Spleen (tissue), 11 donors: Measurements from ENCODE around the gene RTL10. TPM values are rescaled to one million over a fixed set of nuclear protein-coding genes. Genes with fewer than 3 reads are reported as not detected.

Experiments used
- DNase-seq: peaks from one replicate; pipeline ENCODE4 v3.0.0-alpha.2; 2020
- H3K27ac ChIP-seq, 8 donors: fragments of 200-600 bp; sonication (generic) in 7 of 8; 1 replicate in 4 of 8; 2 replicates in 4 of 8; pipeline versions ENCODE4 v1.5.0 to v1.8.0; 2016 to 2021; ENCODE audit warnings: inconsistent platforms in 4 of 8, mild to moderate bottlenecking in 4 of 8, moderate library complexity in 1 of 8
- H3K27me3 ChIP-seq, 7 donors: fragments of 200-600 bp; sonication (generic) in 6 of 7; replicated peaks in 1 of 7; 1 replicate in 4 of 7; 2 replicates in 3 of 7; pipeline versions ENCODE4 v1.5.0 to v1.8.0; 2016 to 2021; ENCODE audit warnings: inconsistent platforms in 3 of 7, mild to moderate bottlenecking in 1 of 7
- H3K36me3 ChIP-seq, 6 donors: fragments of 200-600 bp; sonication (generic) in 5 of 6; 1 replicate in 4 of 6; 2 replicates in 2 of 6; pipeline versions ENCODE4 v1.5.0 to v1.8.0; 2016 to 2021; ENCODE audit warnings: inconsistent platforms in 2 of 6
- H3K4me1 ChIP-seq, 6 donors: fragments of 200-600 bp; sonication (generic) in 5 of 6; 1 replicate in 3 of 6; 2 replicates in 3 of 6; pipeline versions ENCODE4 v1.5.0 to v1.8.0; 2016 to 2021; ENCODE audit warnings: inconsistent platforms in 3 of 6
- H3K4me3 ChIP-seq, 8 donors: fragments of 200-600 bp; sonication (generic) in 7 of 8; 1 replicate in 4 of 8; 2 replicates in 4 of 8; pipeline versions ENCODE4 v1.5.0 to v1.8.0; 2016 to 2021; ENCODE audit warnings: inconsistent platforms in 4 of 8, mild to moderate bottlenecking in 4 of 8, moderate library complexity in 2 of 8
- H3K9me3 ChIP-seq, 8 donors: fragments of 200-600 bp; sonication (generic) in 7 of 8; 1 replicate in 4 of 8; 2 replicates in 4 of 8; pipeline versions ENCODE4 v1.5.0 to v1.8.0; 2016 to 2021; ENCODE audit warnings: inconsistent platforms in 4 of 8
- POLR2A ChIP-seq, 3 donors: fragments of 450-650 bp; IDR thresholded peaks; one replicate each; pipeline ENCODE4 v1.5.1; 2017; ENCODE audit warnings: antibody characterized with exemption in 3 of 3, mild to moderate bottlenecking in 1 of 3
- POLR2AphosphoS5 ChIP-seq, 3 donors: sonication (generic); formaldehyde crosslinking; IDR thresholded peaks; one replicate each; pipeline ENCODE4 v1.5.1; 2017; ENCODE audit warnings: antibody characterized with exemption in 3 of 3
- WGBS, 5 donors: extraction: QIAGEN DNeasy Blood & Tissue Kit in 3 of 5; methylation state at CpG; one replicate each; pipeline versions ENCODE4 v1.1.5 to v1.1.7; 2013 to 2018; 5-methylcytosine and 5-hydroxymethylcytosine counted together
- intact Hi-C: fragments of 100-400 bp; cut with DNase I; formaldehyde crosslinking; loops from one replicate; pipeline ENCODE4 v1.15.0; 2023; ENCODE audit warnings: low total_unique reads
- polyA plus RNA-seq, 3 donors: library from polyadenylated mRNA; stranded (reverse); fragments of 200-250 nt; gene quantifications; one replicate each; pipeline ENCODE4 v1.2.1, GENCODE V29; 2013
- total RNA-seq, 7 donors: library from RNA; depleted of rRNA in 3 of 7; stranded (reverse); fragments of >200 nt in 3 of 7; fragmentation: NEBNext Ultra II Directional in 4 of 7; extraction: Animal tissue kit (Norgen Biotek cat#: 25700) in 4 of 7; gene quantifications; one replicate each; pipeline versions ENCODE4 v1.1.0 to v1.2.1, GENCODE V29; 2016 to 2021
- TF ChIP-seq, protein P1 (sequence below), 11 experiments: fragments of 200-600 bp in 7 of 11; fragments of 450-650 bp in 4 of 11; sonication (generic) in 4 of 11; IDR thresholded peaks in 8 of 11; conservative IDR thresholded peaks in 3 of 11; 1 replicate in 7 of 11; 2 replicates in 4 of 11; pipeline versions ENCODE4 v1.4.0 to v1.8.0; 2016 to 2021; ENCODE audit warnings: antibody characterized with exemption in 11 of 11, inconsistent platforms in 4 of 11, mild to moderate bottlenecking in 1 of 11
- donor health status: healthy with polysubstance abuse.
- donor health status: DM: no; HTN: no; CAD: no; lungs with moderate emphysema.
- donor health status: DM: no; HTN: no; CAD: no.
- donor health status: Bipolar disorder and iron deficiency.
- donor health status: healthy.
- donor health status: DM: no; HTN: no; CAD: no.
- donor health status: DM: yes; HTN: yes; CAD: no.

The RTL10 gene
- total and polyA plus RNA-seq, 10 donors = 8.3 to 22.9 (median 17.8) TPM

DNA sequence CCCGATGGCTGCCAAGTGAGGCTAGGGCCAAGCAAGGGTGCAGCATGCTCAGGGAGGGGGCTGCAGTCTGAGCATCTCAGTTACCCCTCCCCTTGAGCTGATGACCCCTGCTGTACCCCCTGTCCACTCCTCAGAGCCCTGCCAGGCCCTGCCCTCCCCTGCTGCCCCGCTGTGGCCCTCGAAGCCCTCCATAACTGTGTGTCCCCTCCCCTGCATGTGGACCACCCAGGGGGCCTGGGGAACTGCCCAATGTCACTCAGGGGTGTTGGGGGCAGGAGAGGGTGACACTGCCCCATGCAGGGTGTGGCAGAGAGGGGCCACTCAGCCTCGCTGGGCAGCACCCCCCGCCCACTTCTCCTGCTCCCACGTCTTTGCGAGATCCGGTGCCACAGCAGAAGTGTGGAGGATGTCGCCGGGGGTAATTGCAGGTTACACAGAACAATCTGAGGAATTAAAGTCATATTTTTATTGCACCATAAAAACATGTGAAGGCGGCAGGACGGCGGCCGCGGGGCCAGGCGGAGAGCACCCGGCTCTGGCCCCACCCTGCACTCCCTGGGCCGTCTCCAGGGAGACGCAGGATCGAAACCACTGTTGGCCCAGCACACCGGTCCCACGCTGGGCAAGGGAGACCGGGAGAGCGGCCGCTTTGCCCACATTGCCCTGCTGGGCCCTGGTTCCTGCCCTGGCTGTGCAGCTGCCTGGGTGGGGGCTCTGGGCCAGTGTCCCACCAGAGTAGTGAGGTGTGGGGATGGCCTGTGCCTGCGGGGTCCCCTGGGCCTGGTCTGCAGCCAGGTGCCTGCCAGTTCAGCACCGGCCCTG lies 18.7 kb upstream of the RTL10 start:
- no peak overlapping the region for H3K4me3 ChIP-seq
- 85 to 90% (median 89%) methylated on average over 17 to 27 of the region's 27 CpGs for WGBS, 5 donors
- DNase-seq = peak; percentile 69
- H3K9me3 ChIP-seq = no peaks in the 10 kb centered on the region
- H3K36me3 ChIP-seq = peaks cover 0 to 43% (median 9%) of the 10 kb centered on the region in 6 donors
- no peak overlapping the region for H3K27ac ChIP-seq
- peaks cover 0 to 16% (median 3%) of the 10 kb centered on the region in 6 donors for H3K4me1 ChIP-seq
- intact Hi-C loops = no loop called here
- TF ChIP-seq POLR2AphosphoS5 (IDR thresholded peaks at IDR 0.05) (peak in 1 of 3 donors; percentile 8), POLR2A (IDR thresholded peaks at IDR 0.05) (no peak)
- TF ChIP-seq, protein P1, sequence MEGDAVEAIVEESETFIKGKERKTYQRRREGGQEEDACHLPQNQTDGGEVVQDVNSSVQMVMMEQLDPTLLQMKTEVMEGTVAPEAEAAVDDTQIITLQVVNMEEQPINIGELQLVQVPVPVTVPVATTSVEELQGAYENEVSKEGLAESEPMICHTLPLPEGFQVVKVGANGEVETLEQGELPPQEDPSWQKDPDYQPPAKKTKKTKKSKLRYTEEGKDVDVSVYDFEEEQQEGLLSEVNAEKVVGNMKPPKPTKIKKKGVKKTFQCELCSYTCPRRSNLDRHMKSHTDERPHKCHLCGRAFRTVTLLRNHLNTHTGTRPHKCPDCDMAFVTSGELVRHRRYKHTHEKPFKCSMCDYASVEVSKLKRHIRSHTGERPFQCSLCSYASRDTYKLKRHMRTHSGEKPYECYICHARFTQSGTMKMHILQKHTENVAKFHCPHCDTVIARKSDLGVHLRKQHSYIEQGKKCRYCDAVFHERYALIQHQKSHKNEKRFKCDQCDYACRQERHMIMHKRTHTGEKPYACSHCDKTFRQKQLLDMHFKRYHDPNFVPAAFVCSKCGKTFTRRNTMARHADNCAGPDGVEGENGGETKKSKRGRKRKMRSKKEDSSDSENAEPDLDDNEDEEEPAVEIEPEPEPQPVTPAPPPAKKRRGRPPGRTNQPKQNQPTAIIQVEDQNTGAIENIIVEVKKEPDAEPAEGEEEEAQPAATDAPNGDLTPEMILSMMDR (IDR thresholded peaks at IDR 0.05 in 8 of 11, conservative IDR thresholded peaks at IDR 0.05 in 3 of 11) = no peak
- no peaks in the 10 kb centered on the region for H3K27me3 ChIP-seq

DNA sequence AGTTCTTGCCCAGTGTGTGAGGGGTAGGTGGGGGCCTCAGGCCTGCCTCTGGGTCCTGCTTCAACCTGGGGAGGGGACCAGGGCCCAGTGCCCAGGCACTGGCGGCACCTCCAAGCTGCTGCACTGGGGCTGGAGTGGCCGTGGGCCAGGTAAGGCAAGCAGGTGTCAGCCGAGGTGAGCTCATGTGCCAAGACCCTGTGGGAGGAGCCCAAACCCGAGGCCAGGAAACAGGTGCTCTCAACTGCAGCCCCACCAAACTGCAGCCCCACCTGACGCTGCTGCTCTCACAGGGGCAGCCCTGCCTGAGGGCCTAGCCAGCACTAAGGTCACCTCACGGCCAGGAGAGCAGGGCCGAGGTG lies 18.1 kb upstream of the RTL10 start:
- no peak for TF ChIP-seq POLR2A (IDR thresholded peaks at IDR 0.05)
- TF ChIP-seq, protein P1 (IDR thresholded peaks at IDR 0.05 in 8 of 11, conservative IDR thresholded peaks at IDR 0.05 in 3 of 11) = no peak
- TF ChIP-seq POLR2AphosphoS5 (IDR thresholded peaks at IDR 0.05) = peak in 1 of 3 donors; percentile 4
- no peak overlapping the region for H3K27ac ChIP-seq
- H3K4me1 ChIP-seq = peaks cover 0 to 16% (median 3%) of the 10 kb centered on the region in 6 donors
- peaks cover 0 to 37% (median 6%) of the 10 kb centered on the region in 6 donors for H3K36me3 ChIP-seq
- peak; percentile 69 for DNase-seq
- WGBS, 5 donors = 39 to 66% (median 61%) methylated on average over 5 to 7 of the region's 7 CpGs
- H3K27me3 ChIP-seq = no peaks in the 10 kb centered on the region
- intact Hi-C loops = no loop called here
- no peak overlapping the region for H3K4me3 ChIP-seq
- no peaks in the 10 kb centered on the region for H3K9me3 ChIP-seq

DNA sequence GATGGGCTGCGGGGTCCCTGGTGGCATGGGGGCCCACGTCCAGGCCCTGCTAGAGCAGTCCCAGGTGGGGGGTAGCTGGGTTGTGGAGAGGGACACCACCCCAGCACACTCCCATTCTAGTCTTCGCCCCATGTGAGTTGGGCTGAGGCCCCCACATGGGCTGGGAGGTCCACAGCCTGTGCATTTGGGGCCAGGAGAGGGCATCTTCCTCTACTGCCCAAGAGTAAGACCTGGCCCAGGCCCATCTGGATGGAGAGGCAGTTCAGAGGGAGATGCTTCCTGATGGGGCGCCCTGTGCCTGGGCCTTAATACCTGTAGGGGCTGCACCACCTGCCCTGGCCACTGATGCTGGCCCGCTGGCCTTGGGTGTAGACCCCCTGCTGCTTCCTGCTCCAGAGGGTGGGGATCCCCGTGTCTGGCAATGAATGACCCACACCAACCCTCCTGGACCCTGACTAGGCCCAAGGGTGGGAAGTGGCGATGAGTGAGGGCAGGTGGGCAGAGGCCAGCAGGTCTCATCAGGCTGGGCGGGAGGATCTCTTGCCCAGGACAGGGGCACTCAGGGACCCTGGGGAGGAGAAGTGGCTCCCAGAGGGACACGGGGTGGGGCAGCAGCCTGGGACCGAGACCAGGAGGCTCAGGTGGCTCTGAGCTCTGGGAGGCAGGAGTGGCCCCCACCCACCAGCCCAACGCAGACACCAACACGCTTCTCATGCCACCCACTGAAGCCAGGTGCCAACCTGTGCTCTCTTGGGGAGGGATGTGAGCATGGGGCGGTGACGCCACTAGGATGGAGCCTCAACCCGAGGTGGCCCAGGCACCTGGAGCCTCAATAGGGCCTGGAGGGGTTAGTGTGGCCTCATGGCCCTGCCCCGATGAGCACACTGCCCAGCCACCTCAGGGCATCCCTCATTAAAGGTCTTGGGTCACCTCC lies 17.4 kb upstream of the RTL10 start:
- peaks cover 0 to 30% (median 5%) of the 10 kb centered on the region in 6 donors for H3K36me3 ChIP-seq
- intact Hi-C loops = no loop called here
- no peak overlapping the region for H3K27ac ChIP-seq
- no peaks in the 10 kb centered on the region for H3K9me3 ChIP-seq
- no peaks in the 10 kb centered on the region for H3K27me3 ChIP-seq
- peaks cover 0 to 16% (median 3%) of the 10 kb centered on the region in 6 donors for H3K4me1 ChIP-seq
- 87 to 94% (median 90%) methylated on average over 11 to 16 of the region's 16 CpGs for WGBS, 5 donors
- no peak for TF ChIP-seq POLR2AphosphoS5 (IDR thresholded peaks at IDR 0.05)
- TF ChIP-seq, protein P1 (IDR thresholded peaks at IDR 0.05 in 8 of 11, conservative IDR thresholded peaks at IDR 0.05 in 3 of 11) = no peak
- no peak for TF ChIP-seq POLR2A (IDR thresholded peaks at IDR 0.05)
- H3K4me3 ChIP-seq = no peak overlapping the region
- DNase-seq = peak; percentile 64
